Prostate gland (tissue), 2 donors: ENCODE measurements around the gene ZNF681.

Source experiments
- CTCF ChIP-seq, 4 experiments: fragments of 200-600 bp in 2 of 4; fragments of 450-650 bp in 2 of 4; sonication (generic) in 2 of 4; IDR thresholded peaks; 1 replicate in 3 of 4; 2 replicates in 1 of 4; pipeline ENCODE4 v1.5.1; 2016 to 2019; ENCODE audit warnings: antibody characterized with exemption in 4 of 4, mild to moderate bottlenecking in 2 of 4, moderate library complexity in 2 of 4
- POLR2A ChIP-seq: fragments of 450-650 bp; IDR thresholded peaks from one replicate; pipeline ENCODE4 v1.6.1; 2016; ENCODE audit warnings: antibody characterized with exemption, mild to moderate bottlenecking

GRCh38 chr19:23758187-23759074 is at the start of gene ZNF681:
- TF ChIP-seq CTCF (IDR thresholded peaks at IDR 0.05) (no peak), POLR2A (peak; percentile 53)
